Right lobe of liver (tissue), 6 donors: ENCODE data around the gene FGD5. TPM values are rescaled to one million over a fixed set of nuclear protein-coding genes. Genes with fewer than 3 reads are reported as not detected.

Experiments
- ATAC-seq, 4 donors: fragments of 200-7000 bp; cut with Tn5 transposase; one replicate each; pipeline ENCODE4 v1.9.1; 2020; ENCODE audit warnings: mild to moderate bottlenecking in 4 of 4, moderate library complexity in 4 of 4
- DNase-seq, 3 donors: peaks; one replicate each; pipeline ENCODE4 v3.0.0-alpha.2; 2020
- H3K27ac ChIP-seq, 3 donors: fragments of 200-600 bp; one replicate each; pipeline ENCODE4 v1.8.0; 2022
- H3K27me3 ChIP-seq, 2 donors: fragments of 200-600 bp; one replicate each; pipeline ENCODE4 v1.8.0; 2022
- H3K36me3 ChIP-seq, 4 donors: fragments of 200-600 bp; sonication (generic) in 1 of 4; one replicate each; pipeline versions ENCODE4 v1.5.1 to v1.8.0; 2017 to 2022; ENCODE audit warnings: control low read depth in 1 of 4
- H3K4me1 ChIP-seq, 4 donors: fragments of 200-600 bp; sonication (generic) in 1 of 4; one replicate each; pipeline versions ENCODE4 v1.5.1 to v1.8.0; 2017 to 2022; ENCODE audit warnings: control low read depth in 1 of 4
- H3K4me3 ChIP-seq, 3 donors: fragments of 200-600 bp; one replicate each; pipeline ENCODE4 v1.8.0; 2022
- H3K9me3 ChIP-seq, 4 donors: fragments of 200-600 bp; sonication (generic) in 1 of 4; one replicate each; pipeline versions ENCODE4 v1.5.1 to v1.8.0; 2017 to 2022; ENCODE audit warnings: control low read depth in 1 of 4
- CTCF ChIP-seq, 4 donors: fragments of 200-600 bp in 3 of 4; fragments of 450-650 bp in 1 of 4; IDR thresholded peaks; one replicate each; pipeline versions ENCODE4 v1.5.1 to v1.8.0; 2016 to 2022; ENCODE audit warnings: antibody characterized with exemption in 4 of 4, mild to moderate bottlenecking in 2 of 4
- POLR2A ChIP-seq: fragments of 450-650 bp; IDR thresholded peaks from one replicate; pipeline ENCODE4 v1.6.1; 2017; ENCODE audit warnings: antibody characterized with exemption, mild to moderate bottlenecking
- WGBS: methylation state at CpG from one replicate; pipeline ENCODE4 v1.1.6; 2018; ENCODE audit warnings: low coverage, low lambda C conversion rate; ENCODE audit not compliant: insufficient coverage; ENCODE audit errors: missing lambda C conversion rate; 5-methylcytosine and 5-hydroxymethylcytosine counted together
- intact Hi-C, 2 donors: fragments of 100-400 bp; cut with DNase I; formaldehyde crosslinking; loops; one replicate each; pipeline versions ENCODE4 v1.11.2 to v1.14.1; 2022
- total RNA-seq, 6 experiments: library from RNA; depleted of rRNA in 2 of 6; stranded (reverse); fragments of >200 nt in 2 of 6; fragmentation: NEBNext Ultra II Directional in 3 of 6; extraction: Animal tissue kit (Norgen Biotek cat#: 25700) in 3 of 6; gene quantifications; one replicate each; pipeline versions ENCODE4 v1.1.0 to v1.2.4, GENCODE V29; 2016 to 2023
- donor health status: DM: no; HTN: yes; CAD: no.
- donor health status: DM: no; HTN: no; CAD: no.
- donor health status: DM: no; HTN: no; CAD: no.
- donor health status: DM: no; HTN: yes; CAD: no.
- donor health status: DM: no; HTN: yes; CAD: no.

Gene FGD5
- total RNA-seq, 6 experiments from 2014 or later = 3.4 to 8.9 (median 5.9) TPM

- DNase-seq (no peak), ATAC-seq (no peak)
- Histone ChIP-seq H3K27me3 (no peaks in the 10 kb centered on the region), H3K36me3 (no peaks in the 10 kb centered on the region), H3K27ac (no peak overlapping the region), H3K4me3 (no peak overlapping the region), H3K9me3 (no peaks in the 10 kb centered on the region), H3K4me1 (peaks cover 0 to 19% (median 7%) of the 10 kb centered on the region in 4 donors)
- WGBS = 80% methylated on average over 5 of the region's 6 CpGs
- no peak for TF ChIP-seq CTCF (IDR thresholded peaks at IDR 0.05)
- no peak for TF ChIP-seq POLR2A
- intact Hi-C loops = no loop called here
Observed at GRCh38 chr3:14905055-14905657, 86.4 kb downstream of the FGD5 start.

- TF ChIP-seq POLR2A = no peak
- intact Hi-C loops = no loop called here
- 76% methylated on average over 6 of the region's 11 CpGs for WGBS
- Histone ChIP-seq H3K27ac (no peak overlapping the region), H3K27me3 (no peaks in the 10 kb centered on the region), H3K4me3 (no peak overlapping the region), H3K4me1 (peaks cover 0 to 8% (median 2%) of the 10 kb centered on the region in 4 donors), H3K36me3 (no peaks in the 10 kb centered on the region), H3K9me3 (no peaks in the 10 kb centered on the region)
- no peak for DNase-seq
- ATAC-seq = no peak
Observed at GRCh38 chr3:14906355-14906971, 87.7 kb downstream of the FGD5 start.

GRCh38 chr3:14907043-14907966 lies 88.5 kb downstream of the FGD5 start:
- peak in 1 of 3 donors; percentile 15 for DNase-seq
- intact Hi-C loops = no loop called here
- no peaks in the 10 kb centered on the region for H3K27me3 ChIP-seq
- ATAC-seq = peak in 2 of 4 donors; percentile 14 to 28
- TF ChIP-seq POLR2A = no peak
- TF ChIP-seq CTCF (IDR thresholded peaks at IDR 0.05) = no peak
- 70% methylated on average over 2 of the region's 18 CpGs for WGBS
- H3K36me3 ChIP-seq = no peaks in the 10 kb centered on the region
- H3K27ac ChIP-seq = no peak overlapping the region
- H3K9me3 ChIP-seq = no peaks in the 10 kb centered on the region
- H3K4me3 ChIP-seq = no peak overlapping the region
- H3K4me1 ChIP-seq = peaks cover 0 to 4% (median 0%) of the 10 kb centered on the region in 4 donors

GRCh38 chr3:14909250-14909649 lies 90.5 kb downstream of the FGD5 start:
- H3K27me3 ChIP-seq = no peaks in the 10 kb centered on the region
- ATAC-seq = no peak
- H3K27ac ChIP-seq = no peak overlapping the region
- intact Hi-C loops = no loop called here
- WGBS = 77% methylated on average over 5 of the region's 5 CpGs
- no peak overlapping the region for H3K4me3 ChIP-seq
- peaks cover 0 to 2% (median under 1%) of the 10 kb centered on the region in 4 donors for H3K4me1 ChIP-seq
- H3K9me3 ChIP-seq = no peaks in the 10 kb centered on the region
- TF ChIP-seq CTCF (IDR thresholded peaks at IDR 0.05) = no peak
- no peak for TF ChIP-seq POLR2A
- DNase-seq = no peak
- no peaks in the 10 kb centered on the region for H3K36me3 ChIP-seq
